Trophoblast cell (in vitro differentiated cells and primary cell): ENCODE measurements around the gene PLEKHA7.

ENCODE experiments used
- DNase-seq, 2 donors: peaks; one replicate each; pipeline ENCODE4 v3.0.0-alpha.2; 2016
- H2AFZ ChIP-seq: 2 replicates; pipeline ENCODE4 v1.6.1; 2013; ENCODE audit warnings: low read length, moderate library complexity, mild to moderate bottlenecking; ENCODE audit not compliant: insufficient read depth, poor library complexity
- H2AK5ac ChIP-seq: 2 replicates; pipeline ENCODE4 v1.6.1; 2013; ENCODE audit warnings: mild to moderate bottlenecking, low read length
- H2BK120ac ChIP-seq: 2 replicates; pipeline ENCODE4 v1.6.1; 2013; ENCODE audit warnings: low read length, mild to moderate bottlenecking, moderate library complexity; ENCODE audit not compliant: insufficient read depth, poor library complexity
- H2BK12ac ChIP-seq: 2 replicates; pipeline ENCODE4 v1.6.1; 2013; ENCODE audit warnings: mild to moderate bottlenecking, low read length, moderate library complexity
- H2BK5ac ChIP-seq: 2 replicates; pipeline ENCODE4 v1.6.1; 2013; ENCODE audit warnings: low read length, low read depth, moderate library complexity, mild to moderate bottlenecking; ENCODE audit not compliant: poor library complexity
- H3K14ac ChIP-seq: 2 replicates; pipeline ENCODE4 v1.6.1; 2013; ENCODE audit warnings: mild to moderate bottlenecking, low read length
- H3K18ac ChIP-seq: 2 replicates; pipeline ENCODE4 v1.6.1; 2013; ENCODE audit warnings: mild to moderate bottlenecking, low read length
- H3K23ac ChIP-seq: 2 replicates; pipeline ENCODE4 v1.6.1; 2013; ENCODE audit warnings: low read length
- H3K27ac ChIP-seq: 2 replicates; pipeline ENCODE4 v1.5.1; 2013; ENCODE audit warnings: low read depth, mild to moderate bottlenecking, inconsistent platforms, low read length, moderate library complexity
- H3K27me3 ChIP-seq: 2 replicates; pipeline ENCODE4 v1.6.1; 2013; ENCODE audit warnings: inconsistent platforms, mild to moderate bottlenecking, low read length, moderate library complexity; ENCODE audit not compliant: insufficient read depth
- H3K36me3 ChIP-seq, 2 experiments: 1 replicate in 1 of 2; 2 replicates in 1 of 2; pipeline ENCODE4 v1.6.1; 2013; ENCODE audit warnings: low read length in 2 of 2, mild to moderate bottlenecking in 2 of 2, moderate library complexity in 1 of 2; ENCODE audit not compliant: insufficient read depth in 2 of 2, control insufficient read depth in 1 of 2
- H3K4ac ChIP-seq: 2 replicates; pipeline ENCODE4 v1.6.1; 2013; ENCODE audit warnings: low read depth, mild to moderate bottlenecking, low read length, moderate library complexity
- H3K4me1 ChIP-seq, 2 experiments: 1 replicate in 1 of 2; 2 replicates in 1 of 2; pipeline ENCODE4 v1.6.1; 2013; ENCODE audit warnings: low read length in 2 of 2, mild to moderate bottlenecking in 2 of 2, moderate library complexity in 1 of 2; ENCODE audit not compliant: insufficient read depth in 2 of 2, control insufficient read depth in 1 of 2
- H3K4me2 ChIP-seq: 2 replicates; pipeline ENCODE4 v1.6.1; 2013; ENCODE audit warnings: inconsistent platforms, mild to moderate bottlenecking, low read length, moderate library complexity
- H3K4me3 ChIP-seq: 2 replicates; pipeline ENCODE4 v1.5.1; 2013; ENCODE audit warnings: mild to moderate bottlenecking, low read depth, low read length, inconsistent platforms
- H3K79me1 ChIP-seq: one replicate; pipeline ENCODE4 v1.6.1; 2013; ENCODE audit warnings: low read length
- H3K79me2 ChIP-seq: 2 replicates; pipeline ENCODE4 v1.6.1; 2013; ENCODE audit warnings: low read length, mild to moderate bottlenecking; ENCODE audit not compliant: control insufficient read depth, insufficient read depth, poor library complexity
- H3K9ac ChIP-seq: 2 replicates; pipeline ENCODE4 v1.6.1; 2013; ENCODE audit warnings: mild to moderate bottlenecking, low read length
- H3K9me3 ChIP-seq: 2 replicates; pipeline ENCODE4 v1.6.1; 2013; ENCODE audit warnings: low read depth, mild to moderate bottlenecking, control low read depth, inconsistent platforms, low read length; ENCODE audit not compliant: insufficient read depth
- H4K12ac ChIP-seq: 2 replicates; pipeline ENCODE4 v1.6.1; 2013; ENCODE audit warnings: low read depth, mild to moderate bottlenecking, low read length, moderate library complexity
- H4K8ac ChIP-seq: 2 replicates; pipeline ENCODE4 v1.6.1; 2013; ENCODE audit warnings: low read depth, mild to moderate bottlenecking, low read length, moderate library complexity
- H4K91ac ChIP-seq: one replicate; pipeline ENCODE4 v1.6.1; 2013; ENCODE audit warnings: low read depth, mild to moderate bottlenecking, low read length, moderate library complexity
- WGBS: extraction: QIAGEN DNeasy Blood & Tissue Kit; methylation state at CpG from one replicate; pipeline ENCODE4 v1.1.7; 2013; ENCODE audit warnings: missing lambda C conversion rate; ENCODE audit not compliant: insufficient read length, insufficient coverage; ENCODE audit errors: extremely low coverage; 5-methylcytosine and 5-hydroxymethylcytosine counted together

The PLEKHA7 gene

GRCh38 chr11:16926883-16927626, 87.2 kb downstream of the PLEKHA7 start:
- peak overlapping the region; percentile 52 for H2AFZ ChIP-seq
- no peak overlapping the region for H4K12ac ChIP-seq
- peaks cover 32 to 33% of the 10 kb centered on the region in 2 experiments for H3K4me1 ChIP-seq
- H2BK120ac ChIP-seq, result peak overlapping the region; percentile 79
- no peak for DNase-seq
- no peak overlapping the region for H3K9ac ChIP-seq
- H3K79me1 ChIP-seq, result peaks cover 32% of the 10 kb centered on the region
- H2BK12ac ChIP-seq, result peak overlapping the region; percentile 75
- peaks cover 20% of the 10 kb centered on the region for H3K79me2 ChIP-seq
- no peaks in the 10 kb centered on the region for H3K36me3 ChIP-seq
- no peaks in the 10 kb centered on the region for H3K9me3 ChIP-seq
- no peak overlapping the region for H4K8ac ChIP-seq
- no peak overlapping the region for H3K4ac ChIP-seq
- no peak overlapping the region for H3K18ac ChIP-seq
- peak overlapping the region; percentile 80 for H4K91ac ChIP-seq
- H3K4me3 ChIP-seq, result no peak overlapping the region
- peak overlapping the region; percentile 28 for H3K27ac ChIP-seq
- H3K27me3 ChIP-seq, result no peaks in the 10 kb centered on the region
- H3K4me2 ChIP-seq, result peak overlapping the region; percentile 1
- H3K14ac ChIP-seq, result peak overlapping the region; percentile 42
- no peak overlapping the region for H3K23ac ChIP-seq
- H2BK5ac ChIP-seq, result peak overlapping the region; percentile 77
- H2AK5ac ChIP-seq, result no peak overlapping the region
- no CpG with 5 or more reads among the region's 9 CpGs for WGBS

- Histone ChIP-seq H3K4me3 (peak overlapping the region; percentile 76), H3K18ac (peak overlapping the region; percentile 98), H2AFZ (peak overlapping the region; percentile 89), H4K8ac (peak overlapping the region; percentile 93), H3K36me3 (peaks cover 0 to under 1% of the 10 kb centered on the region in 2 experiments), H2BK12ac (peak overlapping the region; percentile 54), H3K14ac (peak overlapping the region; percentile 95), H3K79me1 (peaks cover 34% of the 10 kb centered on the region), H3K9ac (peak overlapping the region; percentile 23), H2AK5ac (peak overlapping the region; percentile 58), H3K27ac (peak overlapping the region; percentile 95), H3K4me2 (peak overlapping the region; percentile 67), H4K91ac (peak overlapping the region; percentile 95), H3K23ac (no peak overlapping the region), H3K27me3 (no peaks in the 10 kb centered on the region), H3K4ac (peak overlapping the region; percentile 91), H2BK120ac (peak overlapping the region; percentile 98), H4K12ac (peak overlapping the region; percentile 67), H3K4me1 (peaks cover 32 to 33% of the 10 kb centered on the region in 2 experiments), H2BK5ac (peak overlapping the region; percentile 98), H3K79me2 (peaks cover 20% of the 10 kb centered on the region), H3K9me3 (no peaks in the 10 kb centered on the region)
- DNase-seq, result peak; percentile 65 to 67
- no CpG with 5 or more reads among the region's 52 CpGs for WGBS
These were observed 88.6 kb downstream of the PLEKHA7 start for GRCh38 chr11:16925561-16926065.

GRCh38 chr11:16924826-16925560, 89.2 kb downstream of the PLEKHA7 start:
- H3K4me3 ChIP-seq, result peak overlapping the region; percentile 76
- no peaks in the 10 kb centered on the region for H3K9me3 ChIP-seq
- H2BK12ac ChIP-seq, result peak overlapping the region; percentile 88
- H3K4ac ChIP-seq, result peak overlapping the region; percentile 91
- H3K9ac ChIP-seq, result peak overlapping the region; percentile 23
- WGBS, result no CpG with 5 or more reads among the region's 51 CpGs
- H3K18ac ChIP-seq, result peak overlapping the region; percentile 98
- H3K27ac ChIP-seq, result peak overlapping the region; percentile 95
- H4K8ac ChIP-seq, result peak overlapping the region; percentile 93
- H4K12ac ChIP-seq, result peak overlapping the region; percentile 67
- H3K36me3 ChIP-seq, result peaks cover 0 to 2% of the 10 kb centered on the region in 2 experiments
- H3K4me2 ChIP-seq, result peak overlapping the region; percentile 67
- peaks cover 32 to 33% of the 10 kb centered on the region in 2 experiments for H3K4me1 ChIP-seq
- peak overlapping the region; percentile 98 for H2BK5ac ChIP-seq
- no peak overlapping the region for H3K23ac ChIP-seq
- H2AFZ ChIP-seq, result peak overlapping the region; percentile 89
- peak overlapping the region; percentile 95 for H4K91ac ChIP-seq
- peak overlapping the region; percentile 98 for H2BK120ac ChIP-seq
- DNase-seq, result peak; percentile 95 to 97
- H3K14ac ChIP-seq, result peak overlapping the region; percentile 95
- H3K79me1 ChIP-seq, result peaks cover 34% of the 10 kb centered on the region
- peaks cover 20% of the 10 kb centered on the region for H3K79me2 ChIP-seq
- peak overlapping the region; percentile 92 for H2AK5ac ChIP-seq
- H3K27me3 ChIP-seq, result no peaks in the 10 kb centered on the region

GRCh38 chr11:16924462-16924825, 89.8 kb downstream of the PLEKHA7 start:
- Histone ChIP-seq H3K4me3 (peak overlapping the region; percentile 76), H3K9ac (peak overlapping the region; percentile 77), H3K27me3 (no peaks in the 10 kb centered on the region), H3K27ac (peak overlapping the region; percentile 95), H3K23ac (no peak overlapping the region), H2AFZ (no peak overlapping the region), H3K14ac (peak overlapping the region; percentile 71), H2BK120ac (peak overlapping the region; percentile 70), H3K9me3 (no peaks in the 10 kb centered on the region), H3K4me2 (peak overlapping the region; percentile 67), H3K18ac (peak overlapping the region; percentile 54), H3K79me1 (peaks cover 34% of the 10 kb centered on the region), H4K8ac (peak overlapping the region; percentile 71), H3K4ac (peak overlapping the region; percentile 80), H2AK5ac (peak overlapping the region; percentile 95), H4K91ac (peak overlapping the region; percentile 95), H3K36me3 (peaks cover 0 to 2% of the 10 kb centered on the region in 2 experiments), H2BK5ac (peak overlapping the region; percentile 98), H3K4me1 (peaks cover 32 to 33% of the 10 kb centered on the region in 2 experiments), H3K79me2 (peaks cover 20% of the 10 kb centered on the region), H4K12ac (peak overlapping the region; percentile 19), H2BK12ac (peak overlapping the region; percentile 16)
- no peak for DNase-seq
- WGBS, result no CpG with 5 or more reads among the region's 4 CpGs
